KOPT-K1 (cell line): ENCODE results near the gene HNF1A.

Experiments used
- H3K27ac ChIP-seq: fragments of 200-600 bp; sonication (generic); 2 replicates; pipeline ENCODE4 v1.5.1; 2016; ENCODE audit warnings: antibody characterized with exemption, mild to moderate bottlenecking, low read depth, low read length; ENCODE audit not compliant: poor library complexity, severe bottlenecking
- H3K36me3 ChIP-seq: fragments of 200-600 bp; sonication (generic); 2 replicates; pipeline ENCODE4 v1.5.1; 2017; ENCODE audit warnings: antibody characterized with exemption, mild to moderate bottlenecking, low read length, moderate library complexity; ENCODE audit not compliant: insufficient read depth
- H3K9me3 ChIP-seq: fragments of 200-600 bp; sonication (generic); 2 replicates; pipeline ENCODE4 v1.5.1; 2017; ENCODE audit warnings: antibody characterized with exemption, low read length, mild to moderate bottlenecking; ENCODE audit not compliant: insufficient read depth, poor library complexity, severe bottlenecking

The HNF1A gene

DNA sequence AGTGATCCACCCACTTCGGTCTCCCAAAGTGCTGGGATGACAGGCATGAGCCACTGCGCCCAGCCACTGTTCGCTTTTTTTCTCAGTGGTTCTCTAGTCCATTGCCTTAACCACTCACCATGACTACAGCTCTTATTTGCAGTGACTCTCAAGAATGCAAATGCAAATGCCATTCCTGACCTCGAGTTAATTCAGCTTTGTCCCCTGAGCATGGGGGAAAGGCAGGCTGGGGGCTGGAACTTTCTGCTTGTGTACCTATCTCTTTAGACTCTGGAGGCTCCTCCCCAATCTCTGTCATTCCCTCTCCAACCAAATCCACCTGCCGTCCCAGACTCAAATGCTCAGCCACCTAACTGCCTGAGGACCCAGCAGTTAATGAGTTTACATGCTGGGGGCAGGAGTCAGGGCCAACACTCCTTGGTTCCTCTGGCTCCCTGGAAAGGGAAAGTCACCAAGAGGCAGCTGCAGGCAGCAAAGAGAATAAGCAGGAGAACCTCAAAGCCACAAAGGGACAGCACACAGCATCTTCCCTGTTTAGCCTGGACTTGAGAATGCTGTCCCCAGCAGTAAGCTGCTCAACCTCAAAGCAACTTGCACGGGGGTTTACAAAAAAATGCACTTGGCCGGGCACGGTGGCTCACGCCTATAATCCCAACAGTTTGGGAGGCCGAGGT lies 5.3 kb upstream of the HNF1A start:
- no peaks in the 10 kb centered on the region for H3K36me3 ChIP-seq
- H3K9me3 ChIP-seq = no peaks in the 10 kb centered on the region
- H3K27ac ChIP-seq = no peak overlapping the region

DNA sequence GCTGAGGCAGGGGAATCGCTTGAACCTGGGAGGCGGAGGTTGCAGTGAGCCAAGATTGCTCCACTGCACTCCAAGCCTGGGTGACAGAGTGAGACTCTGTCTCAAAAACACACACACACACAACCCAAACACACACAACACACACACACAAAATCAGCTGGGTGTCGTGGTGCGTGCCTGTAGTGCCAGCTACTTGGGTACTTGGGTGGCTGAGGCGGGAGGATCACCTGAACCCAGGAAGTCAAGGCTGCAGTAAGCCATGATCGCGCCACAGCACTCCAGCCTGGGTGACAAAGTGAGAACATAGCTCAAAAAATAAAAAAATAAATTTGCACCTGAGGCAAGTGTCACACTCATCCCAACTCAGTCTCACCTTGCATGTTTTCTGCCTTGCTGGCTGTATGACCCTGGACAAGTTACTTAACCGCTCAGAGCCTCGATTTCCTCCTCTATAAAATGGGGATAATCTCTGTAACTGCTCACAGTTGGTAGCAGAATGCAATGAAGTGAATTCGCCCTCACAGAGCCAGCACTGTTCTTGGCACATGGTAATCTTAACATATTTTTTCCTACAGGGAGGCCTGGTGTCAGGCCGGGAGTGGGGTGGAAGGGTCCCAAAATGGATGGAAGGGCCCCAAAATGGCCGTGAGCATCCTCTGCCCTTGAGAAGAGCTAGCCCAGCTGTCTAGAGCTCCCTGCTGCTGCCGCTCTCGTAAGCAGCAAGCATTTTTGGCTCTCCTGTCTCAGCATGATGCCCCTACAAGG lies 630 bp upstream of the HNF1A start:
- no peaks in the 10 kb centered on the region for H3K9me3 ChIP-seq
- no peaks in the 10 kb centered on the region for H3K36me3 ChIP-seq
- H3K27ac ChIP-seq = no peak overlapping the region

DNA sequence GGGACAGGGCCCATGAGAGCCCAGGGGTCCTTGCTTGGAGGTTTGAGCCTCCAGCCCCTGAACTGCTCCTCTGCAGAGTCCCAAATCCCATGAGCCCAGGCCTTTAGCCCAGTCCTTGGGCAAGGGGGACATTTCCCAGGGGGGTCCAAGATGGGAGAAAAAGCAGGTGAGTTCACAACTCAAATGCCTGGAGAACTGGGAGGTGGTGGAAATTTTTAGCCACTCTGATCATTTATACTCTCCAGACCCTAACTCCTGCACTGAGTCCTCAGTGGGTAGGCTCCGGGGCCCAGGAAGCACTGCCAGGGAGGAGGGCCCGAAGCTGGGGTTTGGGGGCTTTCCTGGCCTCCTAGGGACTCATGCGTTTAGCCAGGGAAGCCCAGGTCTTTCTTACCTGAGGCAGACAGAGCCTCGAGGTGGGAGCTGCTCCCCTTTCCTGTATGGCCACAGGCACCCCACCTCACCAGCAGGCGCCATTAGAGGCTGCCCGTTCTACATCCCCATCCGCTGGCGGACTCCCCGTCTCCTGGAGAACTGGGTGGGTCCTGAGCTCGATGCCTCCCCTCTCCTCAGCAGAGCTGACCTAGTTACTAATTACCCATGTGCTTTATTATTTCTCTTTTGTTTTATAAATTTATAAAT lies 998 bp downstream of the HNF1A start:
- Histone ChIP-seq H3K27ac (no peak overlapping the region), H3K36me3 (no peaks in the 10 kb centered on the region), H3K9me3 (no peaks in the 10 kb centered on the region)

DNA sequence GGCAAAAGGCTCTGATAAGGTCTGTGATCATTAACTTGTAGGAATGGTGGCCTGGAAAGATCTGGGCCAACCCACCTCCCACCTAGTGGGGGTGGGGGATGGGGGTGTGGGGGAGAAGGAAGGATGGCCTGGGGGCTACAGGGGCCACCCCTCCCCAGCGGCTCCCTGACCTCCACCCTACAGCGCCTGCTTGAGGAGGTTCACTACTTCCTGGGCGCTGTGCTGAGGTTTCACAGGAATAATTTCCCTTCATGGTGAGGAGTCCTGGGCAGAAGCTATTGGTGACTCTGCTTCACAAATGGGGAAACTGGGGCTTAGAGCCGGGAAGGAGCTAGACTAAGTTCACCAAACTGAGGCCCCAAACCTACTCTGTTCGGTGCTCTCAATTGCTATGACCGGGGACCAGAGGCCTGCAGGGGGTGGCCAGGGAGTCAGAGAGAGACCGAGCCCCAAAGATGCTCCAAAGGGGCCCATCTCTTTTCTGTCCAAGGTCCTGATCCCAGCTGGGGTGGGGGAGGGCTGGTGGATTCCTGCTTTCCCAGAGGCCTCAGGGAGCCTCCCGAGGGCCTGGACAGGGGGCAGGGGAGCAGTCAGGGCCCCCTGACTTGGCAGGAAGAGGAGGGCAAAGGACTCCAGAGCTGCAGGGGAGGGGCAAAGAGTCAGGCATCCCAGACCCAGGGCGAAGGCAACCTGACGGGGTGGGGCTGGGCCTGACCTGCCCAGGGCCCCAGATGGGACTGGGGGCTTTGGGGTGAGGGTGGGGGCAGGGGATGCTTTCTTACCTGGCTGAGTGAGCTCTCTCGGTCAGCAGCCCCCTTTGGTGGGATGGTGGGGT lies 1.7 kb downstream of the HNF1A start:
- no peaks in the 10 kb centered on the region for H3K36me3 ChIP-seq
- H3K27ac ChIP-seq = no peak overlapping the region
- H3K9me3 ChIP-seq = no peaks in the 10 kb centered on the region

DNA sequence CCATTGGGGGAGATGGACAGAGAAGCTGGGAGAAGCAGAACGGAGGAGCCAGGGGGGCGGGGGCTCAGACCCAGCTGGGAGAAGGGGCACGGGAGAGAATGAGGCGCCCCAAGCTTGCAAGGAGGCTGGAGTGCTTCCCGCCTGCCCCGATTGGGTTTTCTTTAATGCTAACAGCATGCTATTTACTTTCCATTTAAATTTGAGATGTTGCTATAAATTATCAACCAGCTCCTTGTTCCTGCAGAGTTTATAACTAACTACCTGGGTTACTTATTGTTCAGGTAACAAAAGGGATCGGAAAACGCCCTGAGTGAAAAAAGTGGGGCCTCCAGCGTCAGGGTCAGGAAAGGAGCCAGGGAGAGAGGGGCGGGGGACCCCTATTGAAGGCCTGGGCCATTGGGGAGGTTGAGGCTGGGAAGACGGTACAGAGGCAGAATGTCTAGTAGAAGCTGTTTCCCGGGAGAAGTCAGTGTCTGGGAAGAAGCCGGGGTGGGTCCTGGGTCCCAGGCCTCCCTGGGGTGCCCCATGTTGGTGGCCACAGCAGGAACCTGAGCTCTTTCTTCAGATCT lies 2.5 kb downstream of the HNF1A start:
- Histone ChIP-seq H3K27ac (no peak overlapping the region), H3K36me3 (no peaks in the 10 kb centered on the region), H3K9me3 (no peaks in the 10 kb centered on the region)

DNA sequence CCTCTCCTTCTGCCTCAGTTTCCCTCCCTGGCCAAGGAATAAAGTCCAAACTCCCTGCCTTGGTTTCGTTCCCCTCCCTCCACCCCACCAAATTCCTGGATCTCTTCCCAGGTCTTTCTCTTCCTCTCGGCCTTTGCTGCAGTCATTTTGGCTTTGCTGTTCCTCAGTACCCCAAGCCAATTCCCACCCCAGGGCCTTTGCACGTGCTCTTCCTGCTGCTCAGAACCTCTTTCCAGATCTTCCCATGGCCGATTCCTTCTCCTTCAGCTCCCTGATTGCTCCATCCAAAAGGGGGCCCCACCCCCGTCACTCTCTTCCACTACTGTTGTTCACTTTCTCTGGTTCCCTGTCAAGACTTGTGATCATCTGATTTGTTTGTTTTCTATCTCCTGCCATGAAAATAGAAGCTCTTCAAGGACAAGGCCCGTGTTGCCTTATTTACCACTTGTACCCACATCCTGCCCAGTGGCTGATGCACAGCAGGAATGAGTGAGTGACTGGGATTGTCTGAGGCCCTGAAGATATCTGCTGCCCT lies 3.1 kb downstream of the HNF1A start:
- H3K9me3 ChIP-seq = no peaks in the 10 kb centered on the region
- H3K36me3 ChIP-seq = no peaks in the 10 kb centered on the region
- no peak overlapping the region for H3K27ac ChIP-seq

DNA sequence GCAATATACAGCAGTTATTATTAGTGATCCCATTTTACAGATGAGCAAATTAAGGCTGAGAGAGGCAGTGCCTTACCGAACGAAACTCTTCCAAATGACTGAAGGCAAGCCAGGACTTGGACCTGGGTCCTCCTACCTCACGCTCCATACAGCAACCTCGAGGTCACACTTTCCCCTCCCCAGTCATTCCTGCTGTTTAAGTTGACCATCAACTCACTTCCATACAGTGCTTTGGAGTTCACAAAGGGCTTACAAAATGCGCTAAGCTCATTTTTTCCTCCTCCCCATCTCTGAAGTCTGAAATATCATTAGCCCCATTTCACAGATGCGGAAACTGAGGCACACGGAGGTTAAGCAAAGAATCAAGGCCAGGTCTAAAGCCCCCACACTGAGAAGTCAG lies 4.3 kb downstream of the HNF1A start:
- Histone ChIP-seq H3K27ac (no peak overlapping the region), H3K36me3 (no peaks in the 10 kb centered on the region), H3K9me3 (no peaks in the 10 kb centered on the region)

DNA sequence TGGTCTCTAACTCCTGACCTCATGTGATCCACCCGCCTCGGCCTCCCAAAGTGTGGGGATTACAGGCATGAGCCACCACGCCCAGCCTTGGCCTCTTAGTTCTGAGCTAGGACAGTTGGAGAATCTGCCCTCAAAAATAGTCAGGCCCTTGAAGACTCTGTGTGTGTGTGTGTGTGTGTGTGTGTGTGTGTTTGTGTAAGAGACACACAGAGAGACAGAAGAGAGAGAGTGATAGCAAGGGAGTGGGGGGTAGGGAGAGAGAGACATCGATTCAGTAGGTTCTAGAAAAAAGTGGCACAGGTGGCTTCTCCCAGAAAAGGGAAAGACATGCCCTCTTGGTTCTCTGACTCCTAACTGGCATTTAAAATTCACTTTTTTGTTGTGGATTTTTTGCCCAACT lies 5.4 kb downstream of the HNF1A start:
- no peaks in the 10 kb centered on the region for H3K9me3 ChIP-seq
- H3K36me3 ChIP-seq = no peaks in the 10 kb centered on the region
- no peak overlapping the region for H3K27ac ChIP-seq

DNA sequence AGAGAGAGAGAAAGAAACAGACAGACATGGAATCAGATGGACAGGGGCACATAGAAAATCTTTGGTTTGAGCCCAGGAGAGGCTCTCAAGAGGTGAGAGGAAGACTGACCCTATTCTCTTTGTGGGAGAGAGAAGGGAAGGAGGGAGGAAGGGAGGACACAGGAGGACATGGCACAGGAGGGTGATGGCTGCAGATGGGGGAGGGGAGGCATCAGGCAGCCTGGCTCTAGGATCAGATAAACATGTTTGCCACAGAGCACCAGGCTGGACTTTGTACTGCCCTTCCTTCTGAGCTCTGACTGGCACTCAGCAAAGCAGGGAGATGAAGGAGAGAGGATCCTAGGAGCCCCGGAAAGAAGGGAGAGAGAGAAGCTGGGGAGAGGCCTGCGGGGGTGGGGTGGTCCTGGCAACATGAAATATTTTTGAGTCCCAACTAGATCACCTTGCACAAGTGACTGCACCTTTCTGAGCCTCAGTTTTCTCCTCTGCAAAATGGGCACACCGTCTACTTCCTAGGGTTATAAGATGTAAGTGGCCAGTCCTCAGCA lies 6.1 kb downstream of the HNF1A start:
- no peak overlapping the region for H3K27ac ChIP-seq
- H3K9me3 ChIP-seq = no peaks in the 10 kb centered on the region
- no peaks in the 10 kb centered on the region for H3K36me3 ChIP-seq

DNA sequence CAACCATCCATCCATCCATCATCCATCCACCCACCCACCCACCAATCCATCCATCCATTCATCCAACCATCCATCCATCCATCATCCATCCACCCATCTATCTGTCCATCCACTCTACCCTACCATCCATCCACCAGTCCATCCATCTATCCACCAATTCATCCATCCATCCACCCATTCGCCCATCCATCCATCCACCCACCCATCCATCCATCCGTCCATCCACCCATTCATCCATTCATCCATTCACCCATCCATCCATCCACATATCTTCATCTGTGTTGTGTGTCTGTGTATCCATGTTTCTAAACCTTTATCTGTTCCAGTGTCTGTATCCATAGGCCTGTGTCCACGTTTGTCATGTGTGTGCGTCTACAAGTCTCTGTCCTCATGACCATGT lies 9.9 kb downstream of the HNF1A start:
- Histone ChIP-seq H3K27ac (no peak overlapping the region), H3K36me3 (no peaks in the 10 kb centered on the region), H3K9me3 (no peaks in the 10 kb centered on the region)

DNA sequence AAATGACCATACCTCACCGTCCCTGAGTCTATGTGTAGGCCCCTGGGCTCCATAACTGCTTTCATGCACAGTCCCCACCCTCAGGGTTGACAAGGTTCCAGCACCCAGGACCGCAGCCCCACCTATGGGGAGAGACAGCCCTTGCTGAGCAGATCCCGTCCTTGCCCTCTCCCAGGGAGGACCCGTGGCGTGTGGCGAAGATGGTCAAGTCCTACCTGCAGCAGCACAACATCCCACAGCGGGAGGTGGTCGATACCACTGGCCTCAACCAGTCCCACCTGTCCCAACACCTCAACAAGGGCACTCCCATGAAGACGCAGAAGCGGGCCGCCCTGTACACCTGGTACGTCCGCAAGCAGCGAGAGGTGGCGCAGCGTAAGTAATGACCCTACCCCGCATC lies 10.3 kb downstream of the HNF1A start:
- H3K36me3 ChIP-seq = no peaks in the 10 kb centered on the region
- no peaks in the 10 kb centered on the region for H3K9me3 ChIP-seq
- no peak overlapping the region for H3K27ac ChIP-seq

DNA sequence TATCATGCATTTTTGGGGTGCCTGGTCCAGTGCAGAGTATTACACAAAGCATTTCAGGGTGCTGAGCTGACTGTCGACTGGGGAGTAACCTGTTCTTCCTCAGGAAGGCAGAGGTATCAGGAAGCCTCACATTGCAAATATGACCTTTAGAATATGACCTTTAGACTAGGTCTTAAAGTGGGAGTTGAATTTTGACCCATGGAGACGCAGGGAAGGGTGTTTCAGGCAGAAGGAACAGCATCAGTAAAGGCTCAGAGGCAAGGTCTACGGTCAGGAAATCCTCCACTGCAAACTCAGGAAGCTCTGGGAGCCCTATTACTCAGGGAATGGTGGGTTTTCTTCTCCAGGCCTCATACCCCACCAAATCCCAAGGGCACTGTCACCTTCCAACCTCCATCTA lies 11.3 kb downstream of the HNF1A start:
- H3K9me3 ChIP-seq = no peaks in the 10 kb centered on the region
- H3K27ac ChIP-seq = no peak overlapping the region
- H3K36me3 ChIP-seq = no peaks in the 10 kb centered on the region

DNA sequence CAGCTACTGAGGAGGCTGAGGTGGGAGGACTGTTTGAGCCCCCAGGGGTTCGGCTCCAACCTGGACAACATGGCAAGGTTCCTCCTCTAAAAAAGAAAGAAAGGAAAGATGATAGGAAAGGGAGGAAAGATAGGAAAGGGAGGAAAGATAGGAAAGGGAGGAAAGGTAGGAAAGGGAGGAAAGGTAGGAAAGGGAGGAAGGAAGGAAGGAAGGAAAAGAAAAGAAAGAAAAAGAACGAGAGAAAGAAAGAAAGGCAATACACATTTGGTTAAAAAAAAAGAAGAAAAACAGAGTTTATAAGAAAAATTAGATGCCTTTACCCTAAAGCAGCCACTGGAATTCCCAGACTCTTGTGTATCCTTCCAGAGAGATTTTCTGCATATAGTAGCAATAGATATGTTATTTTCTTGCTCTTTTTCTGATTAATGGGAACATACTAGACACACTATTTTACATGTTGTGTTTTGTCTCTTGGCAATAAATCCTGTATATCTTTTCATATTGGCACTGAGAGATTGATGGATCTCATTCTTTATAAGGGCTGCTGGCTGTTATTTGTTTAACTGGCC lies 12.2 kb downstream of the HNF1A start:
- Histone ChIP-seq H3K27ac (no peak overlapping the region), H3K9me3 (no peaks in the 10 kb centered on the region), H3K36me3 (no peaks in the 10 kb centered on the region)

DNA sequence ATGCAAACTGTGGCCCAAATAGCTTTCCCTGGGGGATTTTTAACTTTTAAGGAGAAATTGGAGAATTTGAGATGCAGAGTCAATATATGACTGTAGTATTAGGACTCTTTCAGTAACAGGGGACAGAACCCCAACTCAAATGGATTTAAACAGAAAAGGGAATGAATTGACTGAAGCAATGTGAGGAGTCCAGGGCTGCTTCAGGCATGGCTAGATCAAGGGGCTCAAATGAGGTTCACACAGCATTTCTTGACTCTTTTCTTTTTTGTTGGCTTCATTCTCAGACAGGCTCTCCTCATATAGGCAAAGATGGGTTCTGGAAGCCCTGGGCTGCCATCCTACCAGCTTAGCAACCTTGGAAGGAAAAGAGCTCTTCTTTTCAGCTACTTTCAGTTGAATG lies 13.6 kb downstream of the HNF1A start:
- Histone ChIP-seq H3K9me3 (no peaks in the 10 kb centered on the region), H3K36me3 (no peaks in the 10 kb centered on the region), H3K27ac (no peak overlapping the region)
